Keratinocyte (primary cell): ENCODE data around the gene CHRNB4. TPM values are rescaled to one million over a fixed set of nuclear protein-coding genes. Genes with fewer than 3 reads are reported as not detected.

Source experiments
- DNase-seq: peaks from one replicate; pipeline ENCODE4 v3.0.0-alpha.2; 2011; ENCODE audit warnings: low read depth, missing footprints, low spot score
- FAIRE-seq: peaks from 2 replicates; lab custom pipeline; 2011; peaks lifted over from hg19 to GRCh38; lab: Jason Lieb, UNC
- H2AFZ ChIP-seq: 2 replicates; pipeline ENCODE4 v1.6.0; 2012; ENCODE audit warnings: low read length, control low read depth, inconsistent platforms; ENCODE audit not compliant: control insufficient read depth
- H3K27ac ChIP-seq: 2 replicates; pipeline ENCODE4 v1.5.1; 2011; ENCODE audit warnings: low read length; ENCODE audit not compliant: control insufficient read depth, insufficient read depth
- H3K27me3 ChIP-seq: 3 replicates; pipeline ENCODE4 v1.6.0; 2011; ENCODE audit warnings: low read length; ENCODE audit not compliant: control insufficient read depth, insufficient read depth; ENCODE audit errors: extremely low read depth
- H3K36me3 ChIP-seq, 2 experiments: 2 replicates in 1 of 2; 3 replicates in 1 of 2; pipeline ENCODE4 v1.5.1; 2011; ENCODE audit warnings: low read length in 2 of 2, mild to moderate bottlenecking in 1 of 2; ENCODE audit not compliant: control insufficient read depth in 2 of 2, insufficient read depth in 2 of 2; ENCODE audit errors: extremely low read depth in 1 of 2
- H3K4me1 ChIP-seq: 3 replicates; pipeline ENCODE4 v1.5.1; 2011; ENCODE audit warnings: low read length; ENCODE audit not compliant: control insufficient read depth, insufficient read depth; ENCODE audit errors: extremely low read depth
- H3K4me2 ChIP-seq: 3 replicates; pipeline ENCODE4 v1.6.0; 2011; ENCODE audit warnings: low read depth, low read length; ENCODE audit not compliant: control insufficient read depth, insufficient read depth; ENCODE audit errors: extremely low read depth
- H3K4me3 ChIP-seq, 3 experiments: fragments of 200-600 bp in 1 of 3; sonication (generic) in 1 of 3; 2 replicates in 2 of 3; 3 replicates in 1 of 3; pipeline ENCODE4 v1.5.1; 2011 to 2016; ENCODE audit warnings: low read length in 3 of 3, mild to moderate bottlenecking in 3 of 3, control low read depth in 2 of 3, inconsistent platforms in 1 of 3, low read depth in 1 of 3, mixed read lengths in 1 of 3, mixed run types in 1 of 3, moderate library complexity in 1 of 3; ENCODE audit not compliant: control insufficient read depth in 2 of 3, insufficient read depth in 2 of 3; ENCODE audit errors: extremely low read depth in 1 of 3
- H3K79me2 ChIP-seq: 2 replicates; pipeline ENCODE4 v1.6.0; 2012; ENCODE audit warnings: low read length; ENCODE audit not compliant: control insufficient read depth, insufficient read depth
- H3K9ac ChIP-seq: 3 replicates; pipeline ENCODE4 v1.6.0; 2011; ENCODE audit warnings: low read length; ENCODE audit not compliant: control insufficient read depth, insufficient read depth; ENCODE audit errors: extremely low read depth
- H3K9me1 ChIP-seq: 3 replicates; pipeline ENCODE4 v1.6.0; 2011; ENCODE audit warnings: low read length; ENCODE audit not compliant: control insufficient read depth, insufficient read depth; ENCODE audit errors: extremely low read depth
- H3K9me3 ChIP-seq: 2 replicates; pipeline ENCODE4 v1.5.1; 2012; ENCODE audit warnings: low read depth, low read length; ENCODE audit not compliant: control insufficient read depth
- H4K20me1 ChIP-seq: 3 replicates; pipeline ENCODE4 v1.6.0; 2011; ENCODE audit warnings: low read length; ENCODE audit not compliant: control insufficient read depth, insufficient read depth; ENCODE audit errors: extremely low read depth
- CTCF ChIP-seq, 3 experiments: IDR thresholded peaks in 1 of 3; conservative IDR thresholded peaks in 1 of 3; optimal IDR thresholded peaks in 1 of 3; 2 replicates in 2 of 3; 3 replicates in 1 of 3; pipeline versions ENCODE3 to v1.5.1; 2011; ENCODE audit warnings: low read length in 3 of 3, mild to moderate bottlenecking in 3 of 3, moderate library complexity in 2 of 3, control low read depth in 1 of 3, inconsistent platforms in 1 of 3; ENCODE audit not compliant: insufficient read depth in 2 of 3; ENCODE audit errors: extremely low read depth in 1 of 3
- EZH2 ChIP-seq: IDR thresholded peaks from one replicate; pipeline ENCODE4 v1.6.1; 2012; ENCODE audit warnings: inconsistent platforms, mild to moderate bottlenecking, low read length, moderate library complexity
- dilution Hi-C: fragments of 300-500 bp; cut with MboI; formaldehyde crosslinking; loops from one replicate; pipeline ENCODE4 v1.7.0; 2020; ENCODE audit warnings: low sequenced_read_pairs; ENCODE audit not compliant: extremely low pct_ligation_motif_present
- polyA plus RNA-seq, 5 experiments: library from polyadenylated mRNA; depleted of rRNA in 3 of 5; stranded (reverse) in 3 of 5; stranded (forward) in 1 of 5; unstranded in 1 of 5; fragments of >200 nt; gene quantifications; 1 replicate in 1 of 5; 2 replicates in 3 of 5; 3 replicates in 1 of 5; pipeline versions ENCODE4 v1.2.1 to v1.2.3, GENCODE V29; 2011 to 2012; ENCODE audit warnings: missing spikeins in 2 of 5, low read depth in 1 of 5, low replicate concordance in 1 of 5

CHRNB4 gene
- polyA plus RNA-seq, 1 donor (not counting 4 experiments of a cell fraction or from before 2014, with no cell fraction given): 0.04 TPM

- DNase-seq (no peak), FAIRE-seq (no peak)
- Histone ChIP-seq H3K4me2 (no peak overlapping the region), H3K27ac (no peak overlapping the region), H3K9ac (no peak overlapping the region), H3K4me3 (no peak overlapping the region), H3K79me2 (no peaks in the 10 kb centered on the region), H3K9me1 (no peaks in the 10 kb centered on the region), H3K4me1 (peaks cover 3% of the 10 kb centered on the region), H3K27me3 (no peaks in the 10 kb centered on the region), H3K36me3 (no peaks in the 10 kb centered on the region), H3K9me3 (no peaks in the 10 kb centered on the region), H4K20me1 (no peaks in the 10 kb centered on the region), H2AFZ (no peak overlapping the region)
- dilution Hi-C loops: no loop called here
- TF ChIP-seq EZH2 (no peak), CTCF (optimal IDR thresholded peaks at IDR 0.05 in 1 of 3, IDR thresholded peaks at IDR 0.05 in 1 of 3, conservative IDR thresholded peaks at IDR 0.05 in 1 of 3; ENCODE audit: extremely low read depth in 1 of 3, insufficient read depth in 2 of 3, low read length in 3 of 3) (no peak)
These were observed 41.1 kb upstream of the CHRNB4 start for GRCh38 chr15:78682004-78682651.

- FAIRE-seq (no peak), DNase-seq (no peak)
- no peaks in the 10 kb centered on the region for H4K20me1 ChIP-seq
- H3K27me3 ChIP-seq: no peaks in the 10 kb centered on the region
- H3K9ac ChIP-seq: no peak overlapping the region
- H3K36me3 ChIP-seq: no peaks in the 10 kb centered on the region
- dilution Hi-C loops: no loop called here
- H2AFZ ChIP-seq: no peak overlapping the region
- no peaks in the 10 kb centered on the region for H3K79me2 ChIP-seq
- TF ChIP-seq CTCF (optimal IDR thresholded peaks at IDR 0.05 in 1 of 3, IDR thresholded peaks at IDR 0.05 in 1 of 3, conservative IDR thresholded peaks at IDR 0.05 in 1 of 3; ENCODE audit: extremely low read depth in 1 of 3, insufficient read depth in 2 of 3, low read length in 3 of 3): no peak
- TF ChIP-seq EZH2: no peak
- no peaks in the 10 kb centered on the region for H3K9me1 ChIP-seq
- no peak overlapping the region for H3K4me3 ChIP-seq
- peaks cover 3% of the 10 kb centered on the region for H3K4me1 ChIP-seq
- no peaks in the 10 kb centered on the region for H3K9me3 ChIP-seq
- no peak overlapping the region for H3K27ac ChIP-seq
- H3K4me2 ChIP-seq: no peak overlapping the region
These were observed 40.4 kb upstream of the CHRNB4 start for GRCh38 chr15:78681281-78682003.
